Inflammatory macrophage (primary cell): Measurements from ENCODE around the gene PMVK.

Source experiments
- DNase-seq, 2 donors: peaks; one replicate each; pipeline ENCODE4 v3.0.0-alpha.2; 2020 to 2022

Gene PMVK

GRCh38 chr1:154945962-154946850 is 9.7 kb upstream of the PMVK start:
- no peak for DNase-seq

GRCh38 chr1:154945160-154945961 is 8.8 kb upstream of the PMVK start:
- DNase-seq = no peak

GRCh38 chr1:154944401-154945159 is 8.1 kb upstream of the PMVK start:
- no peak for DNase-seq

GRCh38 chr1:154943649-154944400 is 7.3 kb upstream of the PMVK start:
- peak; percentile 59 to 62 for DNase-seq

- DNase-seq = no peak
Observed at GRCh38 chr1:154941333-154942013, 5.0 kb upstream of the PMVK start.

- DNase-seq = no peak
Observed at GRCh38 chr1:154940651-154941194, 4.2 kb upstream of the PMVK start.

GRCh38 chr1:154940213-154940560 is 3.7 kb upstream of the PMVK start:
- no peak for DNase-seq

- no peak for DNase-seq
Observed at GRCh38 chr1:154938604-154939399, 2.3 kb upstream of the PMVK start.

- DNase-seq = no peak
Observed at GRCh38 chr1:154937988-154938386, 1.5 kb upstream of the PMVK start.

- peak; percentile 90 to 93 for DNase-seq
Observed at GRCh38 chr1:154937085-154937987, 817 bp upstream of the PMVK start.

- no peak for DNase-seq
Observed at GRCh38 chr1:154935749-154936554, 567 bp downstream of the PMVK start.

- no peak for DNase-seq
Observed at GRCh38 chr1:154934358-154934948, 2.1 kb downstream of the PMVK start.

GRCh38 chr1:154931940-154932487 is 4.5 kb downstream of the PMVK start:
- DNase-seq = no peak

GRCh38 chr1:154926201-154926600 is 10.3 kb downstream of the PMVK start:
- DNase-seq = no peak

- peak; percentile 16 to 52 for DNase-seq
Observed at GRCh38 chr1:154925335-154926170, 11.0 kb downstream of the PMVK start.

- no peak for DNase-seq
Observed at GRCh38 chr1:154923695-154924094, 12.8 kb downstream of the PMVK start.

GRCh38 chr1:154913273-154913672 is 23.2 kb downstream of the PMVK start:
- no peak for DNase-seq
